Ammon's horn (tissue), 1 donor: ENCODE data around the gene IGFN1.

Experiments
- DNase-seq: peaks from one replicate; pipeline ENCODE4 v3.0.0-alpha.2; 2016; ENCODE audit warnings: low spot score

The IGFN1 gene

GRCh38 chr1:201163707-201164106 is 26.9 kb upstream of the IGFN1 start:
- DNase-seq: no peak

DNA sequence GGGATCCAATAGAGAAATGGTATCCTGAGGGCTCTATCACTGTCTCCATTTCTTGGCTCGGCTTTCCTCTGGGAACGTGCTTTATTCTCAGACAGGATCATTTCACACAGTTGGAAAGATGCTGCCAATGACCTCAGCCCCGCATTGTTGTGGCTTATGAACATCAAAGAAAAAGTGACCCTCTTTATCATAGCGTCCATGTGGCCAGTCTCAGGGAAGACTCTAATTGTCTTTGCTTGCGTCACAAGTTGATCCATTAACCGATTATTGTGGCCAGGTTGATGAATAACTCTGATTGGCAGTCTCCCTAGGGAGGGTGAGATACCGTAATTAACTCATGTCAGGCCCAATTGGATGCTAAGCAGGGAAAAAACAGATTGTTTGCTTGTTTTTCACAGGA is 26.0 kb upstream of the IGFN1 start:
- DNase-seq: no peak

DNA sequence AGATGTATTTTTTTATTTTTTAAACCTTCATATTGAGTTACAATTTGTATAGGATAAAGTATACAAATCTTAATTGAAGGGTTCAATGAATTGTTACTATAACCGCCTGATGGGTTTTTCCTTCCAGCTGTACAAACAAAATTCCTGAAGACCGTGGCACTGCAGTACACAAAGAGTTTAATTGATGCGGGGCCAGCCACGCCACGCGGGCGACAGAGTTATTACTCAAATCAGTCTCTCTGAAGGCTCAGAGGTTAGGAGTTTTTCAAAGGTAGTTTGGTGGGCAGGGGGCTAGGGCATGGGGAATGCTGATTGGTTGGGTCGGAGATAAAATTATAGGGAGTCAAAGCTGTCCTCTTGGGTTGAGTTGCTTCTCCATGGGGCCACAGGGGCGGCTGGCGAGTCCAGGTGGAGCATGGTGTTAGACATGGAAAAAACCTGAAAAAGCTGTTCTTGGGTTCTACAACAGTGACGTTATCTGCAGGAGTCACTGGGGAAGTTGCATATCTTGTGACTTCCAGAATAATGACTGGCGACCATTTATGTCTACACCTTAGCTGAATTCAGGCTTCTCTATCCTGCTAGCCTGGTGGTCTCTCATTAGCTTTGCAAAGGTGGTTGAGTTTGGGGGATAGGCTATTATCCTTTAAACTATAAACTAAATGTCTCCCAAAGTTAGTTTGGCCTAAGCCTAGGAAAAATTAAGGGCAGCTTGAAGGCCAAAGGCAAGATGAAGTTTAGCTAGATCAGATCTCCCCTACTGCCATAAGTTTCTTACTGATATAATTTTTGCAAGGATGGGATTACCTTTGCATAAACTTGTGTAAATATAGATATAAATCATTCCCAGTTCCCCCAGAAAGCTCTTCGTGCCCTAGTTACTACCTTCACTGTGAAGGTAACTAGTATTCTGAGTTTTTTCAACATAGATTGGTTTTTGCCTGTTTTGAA is 23.3 kb upstream of the IGFN1 start:
- no peak for DNase-seq

GRCh38 chr1:201169203-201169602 is 21.4 kb upstream of the IGFN1 start:
- DNase-seq: no peak

GRCh38 chr1:201169971-201170532 is 20.6 kb upstream of the IGFN1 start:
- no peak for DNase-seq

DNA sequence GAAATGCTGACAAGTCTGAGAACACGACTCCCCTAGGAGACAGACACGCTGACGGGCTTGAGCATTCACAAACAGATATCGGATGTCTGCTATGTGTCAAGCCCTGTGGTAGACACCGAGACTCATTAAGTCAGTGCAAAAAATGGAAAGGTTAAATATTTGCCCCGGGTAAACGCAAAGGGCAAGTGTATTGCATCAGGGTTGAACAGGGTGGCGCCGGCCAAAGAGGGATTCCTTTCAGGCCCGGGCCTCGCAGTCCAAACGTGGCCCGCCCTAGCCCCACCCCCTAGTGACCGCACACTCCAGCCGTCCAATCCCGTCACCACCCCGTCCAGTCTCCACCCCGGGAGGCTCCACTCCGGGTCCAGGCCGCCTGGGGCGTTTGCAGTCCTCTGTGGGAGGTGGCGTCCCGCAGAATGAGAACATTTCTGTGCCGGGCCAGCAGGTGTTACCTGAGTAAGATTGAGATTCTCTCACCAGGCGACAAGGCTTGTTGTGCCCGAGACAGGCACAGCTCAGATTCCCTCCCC is 20.0 kb upstream of the IGFN1 start:
- peak; percentile 95 for DNase-seq

GRCh38 chr1:201171063-201172036 is 19.3 kb upstream of the IGFN1 start:
- DNase-seq: peak; percentile 56

GRCh38 chr1:201172326-201172725 is 18.3 kb upstream of the IGFN1 start:
- no peak for DNase-seq

GRCh38 chr1:201172999-201173610 is 17.5 kb upstream of the IGFN1 start:
- DNase-seq: no peak

DNA sequence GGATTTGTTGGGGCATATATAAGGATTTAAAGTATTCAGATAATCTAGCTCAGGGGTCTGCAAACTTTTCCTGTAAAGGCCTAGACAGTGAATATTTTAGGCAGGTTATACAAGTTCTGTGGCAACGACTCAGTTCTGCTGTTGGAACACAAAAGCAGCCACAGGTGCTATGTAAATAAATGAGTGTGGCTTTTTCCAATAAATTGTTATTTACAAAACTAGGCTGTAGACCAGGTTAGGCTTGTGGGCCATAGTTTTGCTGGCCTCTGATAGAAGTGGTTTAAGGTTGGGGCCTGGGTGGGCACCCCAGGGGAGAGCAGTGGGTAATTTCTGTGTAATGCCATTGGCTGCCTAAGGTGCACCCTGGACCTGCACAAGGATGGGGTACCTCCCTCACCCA is 16.9 kb upstream of the IGFN1 start:
- no peak for DNase-seq

DNA sequence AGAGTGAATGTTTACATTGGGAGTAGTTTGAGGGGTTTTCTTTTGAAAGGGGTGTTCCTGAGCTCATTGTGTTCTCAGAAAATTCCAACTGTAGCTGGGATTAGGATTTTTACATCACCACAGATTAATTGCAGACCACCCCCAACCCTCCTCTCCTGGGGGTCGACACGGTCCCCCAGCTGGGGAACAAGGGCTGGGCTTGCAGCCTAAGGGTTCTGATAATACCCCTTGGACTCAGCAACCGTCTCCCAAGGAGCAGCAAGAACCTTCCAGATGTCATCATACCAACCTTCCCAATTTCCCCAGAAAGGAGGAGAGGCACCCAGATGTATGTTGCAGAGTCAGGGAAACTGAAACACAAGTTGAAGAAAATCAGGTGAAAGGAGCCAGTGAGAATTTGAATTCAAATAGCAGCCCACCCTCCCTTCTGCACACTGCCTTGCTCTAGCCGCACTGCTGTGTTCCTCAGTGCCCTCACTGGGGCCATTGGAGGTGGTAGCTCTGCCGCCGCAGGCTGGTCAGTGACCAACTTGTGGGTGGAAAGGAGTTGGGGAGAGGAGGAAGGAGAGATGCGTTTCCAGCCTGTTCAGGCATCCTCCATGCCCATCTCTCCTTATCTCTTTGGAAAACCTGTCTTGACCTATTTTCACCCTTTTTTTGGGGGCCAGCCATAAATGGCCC is 14.7 kb upstream of the IGFN1 start:
- no peak for DNase-seq

DNA sequence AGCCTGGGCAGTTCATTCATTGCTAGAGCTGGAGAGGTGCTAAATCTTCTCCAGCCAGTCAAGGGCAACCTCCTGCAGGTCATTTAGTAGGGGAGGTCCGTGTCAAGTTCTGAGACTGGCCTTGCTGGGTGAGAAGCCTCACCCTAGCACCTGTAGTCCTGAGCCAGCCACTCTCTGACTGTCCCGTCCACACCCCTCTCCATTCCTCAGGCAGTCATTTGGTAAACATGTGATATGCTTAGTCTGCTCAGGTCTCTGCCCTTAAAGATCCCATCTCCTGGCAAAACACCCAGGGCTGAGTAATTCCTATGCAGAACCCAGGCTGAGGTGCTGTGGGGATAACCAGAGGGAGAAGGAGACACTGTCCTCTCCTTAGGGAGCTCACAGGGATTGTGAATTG is 13.7 kb upstream of the IGFN1 start:
- no peak for DNase-seq

- DNase-seq: no peak
Observed at GRCh38 chr1:201178718-201179117, 11.9 kb upstream of the IGFN1 start.

GRCh38 chr1:201180141-201180540 is 10.5 kb upstream of the IGFN1 start:
- DNase-seq: no peak

- DNase-seq: no peak
Observed at GRCh38 chr1:201180901-201181300, 9.7 kb upstream of the IGFN1 start.

DNA sequence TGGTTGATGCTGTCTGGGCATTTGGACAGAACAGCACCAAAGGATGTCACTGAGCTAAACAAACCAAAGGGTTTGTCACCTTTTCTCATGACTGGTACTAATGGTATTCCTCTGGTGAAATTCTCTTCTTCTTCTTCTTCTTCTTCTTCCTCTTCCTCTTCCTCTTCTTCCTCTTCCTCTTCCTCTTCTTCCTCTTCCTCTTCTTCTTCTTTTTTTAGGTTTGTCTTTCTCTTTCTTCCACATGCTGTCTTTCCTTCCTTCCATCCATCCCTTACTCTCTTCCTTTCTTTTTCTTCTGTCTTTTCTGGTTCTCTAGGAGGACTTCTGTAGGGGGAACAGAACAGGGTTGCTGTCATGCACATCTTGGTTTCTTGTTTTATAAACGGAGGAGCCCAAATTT is 9.3 kb upstream of the IGFN1 start:
- DNase-seq: no peak

DNA sequence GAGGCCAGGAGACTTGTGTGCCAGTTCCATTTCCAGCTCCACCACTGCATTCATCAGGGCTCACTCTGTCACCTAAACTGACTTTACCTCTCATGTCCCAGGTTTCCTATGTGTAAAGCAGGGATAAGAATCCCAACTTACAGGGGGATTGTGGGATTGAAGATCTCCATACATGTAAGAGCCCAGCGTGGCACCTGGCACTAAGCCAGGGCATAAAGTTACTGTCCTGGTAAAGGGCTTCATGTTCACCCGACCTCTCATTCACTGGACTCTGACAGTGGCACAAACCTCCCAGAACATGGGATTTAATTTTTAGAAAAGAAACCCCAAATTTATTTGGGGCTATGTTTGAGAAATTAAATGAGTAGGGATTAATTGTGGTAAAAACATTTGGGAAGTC is 8.9 kb upstream of the IGFN1 start:
- no peak for DNase-seq

GRCh38 chr1:201183209-201183608 is 7.4 kb upstream of the IGFN1 start:
- no peak for DNase-seq

GRCh38 chr1:201183753-201184152 is 6.9 kb upstream of the IGFN1 start:
- DNase-seq: no peak

GRCh38 chr1:201184307-201185122 is 6.1 kb upstream of the IGFN1 start:
- DNase-seq: peak; percentile 47
